Stimulated activated CD4-positive, alpha-beta T cell treated with anti-CD3 and anti-CD28 coated beads, Interleukin-15, amount 100 ng/mL, for 48 hours (primary cell): Measurements from ENCODE around the gene TESPA1.
A peak's percentile ranks its signal among the peaks of the same experiment; 100 is the strongest.
"Not testable (repeated sequence)": the region's sequence is repeated elsewhere in the genome, so short reads cannot be mapped to it uniquely, and the experiment has no call there.

Source experiments
- DNase-seq, 2 donors: peaks; one replicate each; pipeline ENCODE4 v3.0.0-alpha.2; 2020; ENCODE audit warnings: low read depth in 2 of 2

The TESPA1 gene

DNA sequence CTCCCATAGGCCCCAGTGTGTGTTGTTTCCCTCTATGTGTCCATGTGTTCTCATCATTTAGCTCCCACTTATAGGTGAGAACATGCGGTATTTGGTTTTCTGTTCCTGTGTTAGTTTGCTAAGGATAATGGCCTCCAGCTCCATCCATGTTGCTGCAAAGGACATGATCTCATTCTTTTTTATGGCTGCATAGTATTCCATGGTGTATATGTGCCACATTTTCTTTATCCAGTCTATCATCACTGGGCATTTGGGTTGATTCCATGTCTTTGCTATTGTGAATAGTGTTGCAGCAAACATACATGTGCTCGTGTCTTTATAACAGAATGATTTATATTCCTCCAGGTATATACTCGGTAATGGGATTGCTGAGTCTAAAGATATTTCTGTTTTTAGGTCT, 2.2 kb upstream of the TESPA1 start:
- not testable (repeated sequence) for DNase-seq

DNA sequence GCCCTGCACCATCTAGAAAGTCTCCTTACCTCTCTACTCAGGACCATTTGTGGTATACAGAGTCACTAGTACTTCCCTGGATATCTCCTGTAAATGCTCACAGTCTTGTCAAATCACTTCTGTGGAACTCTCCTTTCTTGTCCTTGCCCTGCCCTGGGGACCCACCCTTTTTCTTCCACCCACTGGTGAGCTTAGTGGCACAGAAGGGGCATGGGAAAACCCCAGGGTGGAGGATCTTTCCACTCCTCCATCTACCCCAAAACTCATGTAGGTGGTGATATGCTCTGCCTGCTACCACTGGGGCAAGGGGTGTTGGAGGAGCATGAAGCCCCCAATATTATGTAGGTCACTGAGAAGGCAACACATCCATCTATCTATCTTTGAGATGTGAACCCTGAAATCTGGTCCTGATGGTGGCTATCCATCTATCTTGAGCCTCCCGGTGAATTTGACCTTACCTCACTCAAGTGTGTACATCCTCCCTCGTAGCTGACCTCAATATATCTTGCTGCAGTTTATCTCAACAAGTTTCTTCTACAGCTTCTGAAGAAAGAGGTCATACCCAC, 943 bp downstream of the TESPA1 start:
- DNase-seq: no peak

DNA sequence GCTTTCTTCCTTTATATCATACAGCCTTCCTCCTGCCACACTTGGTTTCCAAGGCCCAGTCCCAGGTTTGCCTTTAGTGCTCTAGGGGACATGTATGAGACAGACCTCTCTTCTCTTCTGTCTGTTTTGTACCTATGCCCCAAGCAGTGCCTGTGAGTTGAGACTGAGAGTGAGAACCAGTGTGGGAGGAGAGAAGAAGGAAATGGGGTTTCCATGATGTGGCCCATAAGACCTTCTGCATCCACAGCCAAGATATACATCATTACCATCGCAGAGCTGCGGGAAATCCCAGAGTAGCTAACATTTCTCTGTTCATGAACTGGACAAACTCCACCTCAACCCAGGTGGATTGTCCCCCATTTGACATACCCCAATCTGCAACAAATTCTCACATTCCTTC, 2.8 kb downstream of the TESPA1 start:
- DNase-seq: peak in 1 of 2 donors; percentile 27

DNA sequence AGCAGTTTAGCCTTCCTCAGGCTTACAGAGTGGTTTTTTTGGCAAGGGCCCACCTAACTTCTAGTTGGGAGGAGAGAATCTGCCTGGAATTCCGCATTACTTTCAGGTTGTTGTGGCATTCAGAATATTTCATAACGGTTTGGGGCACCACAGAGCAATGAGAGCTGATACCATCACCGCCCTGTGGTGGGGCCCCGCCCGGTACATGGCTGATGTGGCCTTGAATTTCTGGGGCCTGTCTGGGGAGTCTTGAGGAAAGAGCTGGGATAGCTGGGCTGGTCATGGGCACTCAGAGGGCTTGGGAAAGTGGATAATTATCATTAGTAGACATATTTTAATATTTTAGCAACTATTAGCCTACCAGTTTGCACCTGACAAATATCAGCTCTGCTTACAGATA, 4.2 kb downstream of the TESPA1 start:
- no peak for DNase-seq

DNA sequence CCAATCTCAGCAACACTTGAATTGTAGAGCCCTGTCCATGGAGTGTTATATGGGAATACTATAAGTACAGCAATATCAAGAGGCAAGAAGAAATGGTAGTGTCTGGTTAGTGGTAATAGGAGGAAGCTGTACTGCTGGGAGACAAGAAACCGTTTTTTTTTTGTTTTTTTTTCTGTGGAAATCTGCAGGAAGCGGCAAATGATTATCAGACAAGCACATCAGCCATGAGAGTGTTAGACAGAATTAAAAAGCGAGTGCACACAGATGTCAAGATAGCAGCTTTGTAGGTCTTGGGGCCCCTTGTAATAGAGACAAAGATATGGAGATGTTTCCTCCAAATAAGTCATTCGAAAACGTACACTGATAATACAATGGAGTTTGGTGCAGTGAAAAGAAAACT, 6.7 kb downstream of the TESPA1 start:
- DNase-seq: no peak

DNA sequence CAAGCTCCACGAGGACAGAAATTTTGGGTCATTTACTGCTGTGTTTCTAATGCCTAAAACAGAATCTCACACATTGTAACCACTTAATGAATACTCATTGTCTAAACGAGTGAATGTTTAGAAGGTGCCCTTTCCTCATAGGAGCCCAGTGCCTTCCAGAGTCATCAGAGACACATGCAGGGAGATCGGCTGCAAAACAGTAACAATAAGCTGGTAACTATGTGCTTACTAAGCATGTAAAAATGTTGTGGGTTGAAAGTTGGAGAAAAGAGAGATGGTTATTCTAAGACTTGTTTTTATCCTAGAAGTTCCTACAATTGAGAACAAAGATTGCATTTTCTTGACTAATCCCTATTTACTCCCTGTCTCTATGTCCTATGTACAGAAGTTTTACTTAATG, 7.4 kb downstream of the TESPA1 start:
- DNase-seq: no peak

DNA sequence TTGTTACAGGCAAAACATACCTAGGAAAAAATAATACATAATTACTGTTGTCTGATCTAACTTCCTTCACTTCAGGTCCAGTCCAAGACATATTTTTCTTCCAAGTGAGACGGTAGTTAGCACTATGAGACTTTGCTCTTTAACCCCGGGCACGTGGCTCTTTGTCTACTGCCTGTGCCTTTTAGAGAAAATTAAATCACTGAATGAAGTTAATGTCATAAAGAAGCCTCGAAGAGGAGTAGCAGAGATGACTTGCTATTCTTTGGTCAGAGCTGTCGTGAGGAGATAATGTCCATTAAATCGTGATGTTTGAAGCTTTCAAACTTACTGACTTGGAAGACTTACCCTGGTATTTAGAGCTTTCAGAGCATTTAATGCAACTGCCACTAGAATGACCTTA, 8.7 kb downstream of the TESPA1 start:
- no peak for DNase-seq

DNA sequence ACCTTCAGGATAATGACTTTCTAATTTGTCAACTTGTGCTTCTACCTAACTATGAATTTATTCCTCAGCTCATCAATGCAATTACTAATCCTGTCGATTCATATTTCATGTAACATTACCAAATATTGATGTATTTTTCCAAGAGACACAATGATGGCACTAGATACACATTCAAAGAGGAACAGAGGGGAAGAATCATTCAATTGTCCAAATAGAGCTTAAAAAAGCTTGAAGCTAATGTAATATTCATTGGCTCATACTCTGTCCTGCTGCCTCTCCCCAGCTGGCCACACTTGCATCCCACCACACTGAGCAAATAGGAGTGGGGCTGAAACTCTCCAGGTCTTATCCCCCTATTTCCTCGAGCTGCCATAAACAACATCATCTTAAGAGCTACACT, 9.3 kb downstream of the TESPA1 start:
- no peak for DNase-seq

DNA sequence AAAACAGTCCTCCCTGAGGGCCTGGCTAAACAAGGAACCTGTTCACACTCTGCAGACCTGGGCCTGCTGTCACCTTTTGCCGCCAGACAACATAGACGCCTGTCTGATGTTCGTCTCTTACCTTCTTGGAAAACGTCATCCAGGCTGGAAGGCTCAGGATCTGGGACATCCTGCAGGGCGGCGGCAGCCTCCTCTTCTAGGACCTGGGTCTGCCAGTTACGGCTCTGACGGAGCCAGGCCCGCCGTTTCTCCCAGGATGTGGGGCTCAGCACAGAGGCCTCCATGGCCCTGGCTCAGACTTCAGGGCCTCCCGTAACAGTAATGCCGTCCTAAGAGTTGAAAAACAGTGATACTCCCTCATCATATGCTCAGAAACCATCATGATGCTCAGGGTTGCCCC, 10.3 kb downstream of the TESPA1 start:
- DNase-seq: no peak

DNA sequence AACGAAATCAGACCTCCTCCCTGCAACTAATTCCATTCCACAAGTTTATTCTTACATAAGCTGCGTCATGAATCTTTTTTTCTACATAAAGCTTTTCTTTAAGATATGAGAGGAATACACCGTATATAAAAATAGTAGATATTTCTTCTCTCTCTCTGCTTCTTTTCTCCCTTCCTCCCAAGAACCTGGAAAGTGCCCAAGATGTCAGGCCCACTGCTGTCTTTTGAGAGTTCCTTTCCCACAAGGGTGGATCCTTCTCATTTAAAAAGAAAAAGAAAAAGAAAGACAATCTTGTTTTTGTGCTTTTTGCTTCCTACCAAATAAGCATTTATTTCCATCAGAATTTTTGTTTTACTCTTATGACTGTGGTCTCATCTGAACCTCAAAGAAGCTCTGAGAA, 11.0 kb downstream of the TESPA1 start:
- DNase-seq: no peak

DNA sequence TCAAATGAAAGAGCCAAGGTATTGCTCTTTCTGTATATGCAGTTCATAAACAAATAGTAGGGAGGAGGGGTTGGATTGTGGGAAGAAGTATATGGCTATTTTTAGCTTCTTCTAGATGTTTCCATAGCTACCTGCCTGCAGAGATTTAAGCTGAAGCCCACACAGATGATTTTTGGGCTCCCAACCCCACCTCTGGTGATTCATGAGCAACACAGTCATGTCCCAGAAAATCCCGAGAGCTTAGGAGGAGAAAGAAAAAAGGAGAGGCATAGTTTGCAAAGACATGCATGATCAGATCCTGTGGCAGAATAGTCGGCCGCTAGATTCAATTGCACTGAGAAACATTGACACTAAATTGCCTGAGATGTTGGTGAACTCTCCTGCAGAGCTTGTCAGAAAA, 13.8 kb downstream of the TESPA1 start:
- DNase-seq: no peak

DNA sequence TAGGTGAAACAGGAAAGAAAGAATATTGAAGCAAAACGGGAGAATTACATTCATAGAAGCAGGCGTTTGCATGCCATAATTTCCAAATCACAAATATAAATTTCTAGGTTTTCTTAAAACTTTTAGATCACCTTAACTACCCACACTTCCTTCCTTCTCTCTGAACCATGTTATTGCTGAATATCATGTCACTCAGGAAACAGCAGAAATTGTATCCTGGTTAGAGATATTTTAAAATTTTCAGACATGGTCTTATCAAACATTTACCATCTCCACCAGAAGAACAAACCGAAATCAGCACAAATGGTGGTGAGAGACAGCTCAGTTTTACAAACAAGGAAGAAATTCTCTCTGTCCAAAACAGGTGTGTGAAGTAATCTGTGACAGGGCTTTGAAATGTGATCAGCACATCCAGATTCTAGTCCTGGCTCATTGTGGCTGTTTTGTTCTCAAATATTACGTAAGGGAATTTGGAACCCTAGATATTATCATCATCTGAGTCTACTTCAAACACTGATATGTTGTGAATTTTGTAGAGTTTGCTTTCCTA, 16.3 kb downstream of the TESPA1 start:
- no peak for DNase-seq

DNA sequence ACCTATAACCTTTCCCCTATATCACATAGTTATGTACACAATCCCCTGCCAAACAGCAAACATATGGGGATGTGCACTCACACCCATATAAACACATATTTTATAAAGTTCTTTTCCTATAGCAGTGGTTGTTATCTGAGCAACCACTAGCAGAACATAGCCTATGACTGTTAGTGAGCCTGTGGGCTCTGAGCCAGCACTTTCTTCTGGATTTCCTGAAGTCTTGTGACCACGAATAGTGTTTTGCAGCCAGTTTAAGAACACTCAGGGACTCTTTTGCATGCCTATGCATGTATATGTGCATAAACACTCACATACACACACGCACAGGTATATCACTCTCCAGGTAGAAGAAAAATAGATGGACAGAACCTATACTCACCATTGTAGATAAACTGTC, 17.1 kb downstream of the TESPA1 start:
- DNase-seq: no peak

DNA sequence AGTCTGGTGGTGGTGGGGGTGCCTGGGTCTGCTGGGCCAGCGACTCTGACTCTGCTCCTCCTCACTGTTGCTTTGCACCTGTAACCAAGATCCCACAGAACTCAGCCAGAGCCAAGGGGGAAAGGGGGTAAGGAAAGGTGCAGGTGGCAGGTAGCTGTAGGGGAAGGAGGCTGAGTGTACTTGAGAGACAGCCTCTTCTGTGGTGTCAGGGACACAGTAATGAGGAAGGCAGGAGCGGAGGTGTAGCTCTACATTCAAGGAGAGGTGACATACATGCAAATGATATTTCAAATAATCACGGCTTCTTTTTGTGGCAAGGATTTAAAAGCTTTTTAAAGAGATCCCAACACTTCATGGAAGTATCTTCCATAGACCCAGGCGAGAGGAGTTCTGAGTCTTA, 23.4 kb downstream of the TESPA1 start:
- DNase-seq: no peak

DNA sequence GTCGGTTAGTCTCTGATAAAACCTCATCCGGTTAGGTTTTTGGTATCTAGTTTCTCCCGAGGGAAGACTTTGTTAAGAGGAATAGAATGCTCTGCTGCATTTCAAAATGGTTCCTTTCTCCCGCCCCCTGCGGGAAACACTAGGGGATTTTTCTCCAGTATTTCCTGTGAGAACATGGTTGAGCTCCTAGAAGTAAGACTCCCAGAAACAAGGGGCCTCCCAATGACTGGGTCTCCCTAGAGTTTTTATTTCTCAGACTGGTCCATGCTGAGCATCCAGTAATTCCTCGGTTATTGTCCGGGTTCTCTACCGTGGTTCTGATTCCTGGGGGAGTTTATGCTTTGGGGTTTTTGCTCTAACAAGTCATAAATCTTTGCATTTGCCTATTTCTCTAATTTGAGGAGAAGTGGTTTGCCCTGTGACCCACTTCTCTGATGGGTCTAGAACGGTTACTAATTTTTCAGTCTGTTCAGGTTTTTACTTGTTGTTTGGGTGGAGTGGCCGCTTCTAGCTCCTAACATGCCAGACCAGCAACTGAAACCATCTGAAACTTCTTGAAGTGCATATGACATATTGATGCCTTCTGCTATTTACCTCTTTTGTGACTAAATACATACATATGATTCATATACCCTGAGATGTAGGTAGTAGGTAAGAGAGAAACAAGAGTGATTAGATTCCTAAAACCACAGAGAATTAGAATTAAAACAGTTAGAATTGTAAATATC, 25.1 kb downstream of the TESPA1 start:
- no peak for DNase-seq

DNA sequence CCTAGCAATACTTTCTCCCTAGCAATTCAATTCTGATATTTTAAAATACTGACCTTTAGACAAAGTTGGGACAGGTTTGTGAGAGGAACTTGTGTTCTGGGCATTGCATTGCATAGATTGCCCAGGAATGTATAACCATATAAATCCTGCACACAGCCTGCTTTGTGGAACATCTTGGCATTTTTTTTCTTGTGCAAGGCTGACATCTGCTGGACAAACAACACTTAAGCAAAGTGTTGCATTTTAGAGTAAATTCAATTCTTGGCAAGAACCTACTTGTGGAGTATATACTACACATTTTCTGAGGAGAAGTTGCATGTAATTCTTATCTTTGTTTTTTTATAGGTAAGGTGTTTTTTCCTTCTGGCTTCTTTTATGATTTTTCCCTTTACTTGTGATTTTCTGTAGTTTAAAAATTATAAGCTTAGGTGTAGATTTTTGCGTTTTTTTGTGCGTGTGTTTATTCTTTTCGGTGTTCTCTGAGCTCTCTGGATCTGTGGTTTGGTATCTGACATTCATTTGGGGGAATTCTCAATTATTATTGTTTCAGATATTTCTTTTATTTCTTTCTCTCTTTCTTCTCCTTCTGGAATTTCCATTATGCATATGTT, 26.4 kb downstream of the TESPA1 start:
- peak in 1 of 2 donors; percentile 41 for DNase-seq

DNA sequence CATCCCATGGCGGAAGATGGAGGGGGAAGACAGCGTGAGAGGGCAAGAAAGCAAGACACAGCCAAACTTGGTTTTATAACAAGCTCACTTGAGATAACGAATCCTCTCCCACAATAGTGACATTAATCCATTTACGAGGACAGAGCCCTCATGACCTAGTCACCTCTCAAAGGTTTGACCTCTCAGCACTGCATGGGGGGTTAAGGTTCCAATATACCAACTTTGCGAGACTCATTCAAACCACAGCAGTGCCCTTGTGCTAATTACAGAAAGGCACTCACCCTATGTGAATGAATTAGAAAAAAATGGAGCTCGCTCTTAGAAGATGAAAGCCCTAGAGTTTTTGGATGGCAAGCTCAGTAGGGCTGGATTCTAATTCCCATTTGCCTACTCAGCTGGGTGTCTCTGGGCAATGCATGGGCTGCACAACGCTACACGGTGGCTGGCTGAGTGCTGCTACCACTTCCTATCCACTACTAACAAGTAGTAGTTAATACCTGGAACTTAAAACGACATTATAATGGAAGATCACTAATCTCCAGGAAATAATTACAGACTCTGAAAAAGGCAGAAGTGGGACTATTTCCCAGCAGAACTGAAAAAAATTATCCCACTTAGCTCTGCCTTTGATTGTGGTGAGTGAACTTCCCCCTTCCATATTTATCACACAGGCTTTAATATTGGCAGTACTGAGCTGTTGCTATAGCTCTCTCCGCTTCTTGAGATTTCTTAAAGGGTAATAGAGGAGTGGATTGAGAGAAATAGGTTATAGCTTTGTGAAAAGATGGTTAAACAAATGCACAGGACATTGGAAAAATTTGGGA, 27.5 kb downstream of the TESPA1 start:
- no peak for DNase-seq

DNA sequence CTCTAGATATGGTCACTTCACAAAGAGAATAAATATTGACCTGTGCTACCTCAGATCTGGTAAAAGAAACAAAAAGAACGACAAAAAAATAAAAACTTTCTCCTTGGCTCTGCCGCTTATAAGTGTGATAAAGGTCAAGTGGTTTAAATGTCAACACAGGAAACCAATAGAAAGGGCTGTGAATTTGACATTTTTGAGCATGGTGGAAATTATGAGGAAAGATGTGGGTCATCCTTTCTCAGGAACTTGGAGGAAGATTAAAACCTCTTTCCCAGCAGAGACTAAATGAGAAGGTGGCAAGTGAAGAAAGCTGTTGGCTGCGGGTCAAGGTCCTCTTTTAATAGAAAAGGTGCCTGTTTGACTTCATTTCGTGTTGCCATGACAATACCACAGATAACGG, 28.2 kb downstream of the TESPA1 start:
- DNase-seq: no peak

DNA sequence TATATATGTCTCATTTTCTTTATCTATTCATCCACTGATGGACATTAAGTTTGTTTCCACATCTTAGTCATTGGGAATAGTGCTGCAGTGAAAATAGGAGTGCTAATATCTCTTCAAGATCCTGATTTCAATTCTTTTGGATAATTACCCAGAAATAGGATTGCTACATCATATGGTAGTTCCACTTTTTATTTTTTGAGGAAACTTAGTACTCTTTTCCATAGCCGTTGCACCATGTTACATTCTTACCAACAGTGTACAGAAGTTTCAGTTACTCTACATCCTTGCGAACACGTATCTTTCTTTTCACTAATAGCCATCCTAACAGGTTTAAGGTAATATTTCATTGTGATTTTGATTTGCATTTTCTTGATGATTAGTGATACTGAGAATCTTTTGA, 29.8 kb downstream of the TESPA1 start:
- DNase-seq: no peak

DNA sequence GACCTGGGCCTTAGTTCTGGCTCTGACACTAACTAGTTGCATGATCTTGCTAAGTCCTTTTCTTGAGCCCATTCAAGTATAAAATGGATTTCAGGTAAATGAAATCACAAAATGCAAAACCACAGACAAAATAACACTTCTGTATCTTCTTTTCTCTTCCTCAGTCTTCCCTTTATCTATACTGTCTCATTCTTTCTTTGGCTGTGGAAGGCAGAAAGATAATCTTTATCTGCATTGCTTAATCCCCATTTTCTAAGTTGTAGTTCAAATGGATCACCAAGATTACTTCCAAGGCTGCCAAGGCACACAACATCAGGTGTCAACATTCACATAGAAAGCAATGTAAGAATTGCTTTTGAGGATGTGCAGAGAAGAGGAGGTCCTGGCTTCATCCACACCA, 30.3 kb downstream of the TESPA1 start:
- no peak for DNase-seq

DNA sequence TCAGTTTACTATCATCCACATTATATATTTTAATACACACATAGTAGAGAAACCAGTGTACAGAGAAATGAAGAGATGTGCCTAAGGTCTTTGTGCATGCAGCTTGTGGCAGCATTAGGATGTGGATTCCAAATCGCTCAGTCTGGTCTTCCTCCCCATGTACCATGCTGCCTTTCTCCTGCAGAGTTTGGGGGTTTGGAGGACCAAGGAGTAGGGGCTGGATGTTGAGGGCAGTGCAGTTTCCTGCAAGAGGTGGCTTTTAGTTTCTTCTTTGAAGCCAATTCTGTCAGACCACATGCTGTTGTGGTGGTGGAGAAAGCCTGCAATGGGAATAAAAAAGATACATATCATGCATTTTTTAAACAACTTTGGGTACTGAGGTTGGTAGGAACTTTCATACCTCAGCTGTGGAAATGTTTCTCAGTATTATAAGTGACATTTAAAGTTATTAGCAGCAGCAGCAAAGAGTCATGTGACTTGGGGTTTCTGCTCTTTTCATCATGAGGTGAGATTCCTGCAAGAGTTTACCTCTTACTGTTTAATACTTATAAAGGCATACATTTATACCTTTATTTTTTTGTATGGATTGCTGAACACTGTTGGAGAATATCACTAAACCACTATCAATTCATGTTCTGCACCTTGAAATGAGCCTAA, 34.4 kb downstream of the TESPA1 start:
- DNase-seq: no peak
